BE2C (cell line): Measurements from ENCODE around the gene DPP8.
"Not testable (repeated sequence)": the region's sequence is repeated elsewhere in the genome, so short reads cannot be mapped to it uniquely, and the experiment has no call there.

ENCODE experiments used
- DNase-seq: peaks from one replicate; pipeline ENCODE4 v3.0.0-alpha.2; 2020
- H3K27me3 ChIP-seq: fragments of 250-450 bp; sonication (Bioruptor Pico); 2 replicates; pipeline ENCODE4 v1.5.1; 2020; ENCODE audit warnings: mild to moderate bottlenecking
- H3K36me3 ChIP-seq: fragments of 250-450 bp; sonication (Bioruptor Pico); 2 replicates; pipeline ENCODE4 v1.5.1; 2020; ENCODE audit warnings: mild to moderate bottlenecking
- H3K4me1 ChIP-seq: fragments of 250-450 bp; sonication (Bioruptor Pico); 2 replicates; pipeline ENCODE4 v1.5.1; 2020
- H3K4me3 ChIP-seq: 2 replicates; pipeline ENCODE4 v1.5.1; 2011; ENCODE audit warnings: low read depth, low read length
- H3K9me3 ChIP-seq: fragments of 250-450 bp; sonication (Bioruptor Pico); 2 replicates; pipeline ENCODE4 v1.5.1; 2020
- TF ChIP-seq, protein P1 (sequence below): IDR thresholded peaks from 2 replicates; pipeline ENCODE4 v1.5.1; 2012; ENCODE audit warnings: mild to moderate bottlenecking, low read depth, low read length

The DPP8 gene

DNA sequence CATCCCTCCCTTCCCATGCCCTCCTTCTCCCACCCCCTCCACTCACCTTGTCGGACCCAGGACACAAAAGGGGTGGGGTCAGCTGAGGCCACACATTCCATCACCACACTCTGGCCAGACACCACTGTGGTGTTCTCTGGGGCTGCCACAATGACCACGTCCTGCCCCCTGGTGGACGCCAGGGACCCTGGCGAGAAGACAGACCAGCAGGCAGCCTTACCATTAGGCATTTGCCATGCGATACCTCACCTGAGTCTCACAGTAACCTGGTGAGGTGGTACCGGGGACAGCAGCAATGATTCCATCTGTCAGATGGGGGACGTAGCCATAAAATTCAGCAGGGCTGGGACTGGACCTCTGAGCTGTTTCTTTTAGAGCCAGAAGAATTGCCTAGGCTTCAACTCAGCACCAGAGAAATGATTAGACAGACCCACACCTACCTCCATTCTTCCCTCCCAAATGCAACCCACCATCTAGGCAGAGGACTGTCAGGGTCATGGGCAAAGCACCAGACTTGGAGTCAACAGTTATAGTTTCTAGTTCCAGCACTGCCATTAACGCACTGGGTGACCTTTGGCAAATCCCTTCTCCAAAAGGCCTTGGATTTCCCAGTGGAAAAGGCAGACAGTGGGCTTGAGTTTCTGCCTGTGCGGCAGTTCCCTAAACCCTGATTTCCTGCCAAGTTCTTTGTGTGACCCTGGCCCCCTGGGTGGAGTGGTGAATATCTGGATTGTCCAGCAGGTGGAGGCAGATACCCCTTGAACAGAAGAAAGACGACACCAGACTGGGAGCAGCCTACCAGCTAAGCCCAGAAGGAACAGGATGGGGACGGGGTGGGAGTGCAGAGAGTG is 116.5 kb downstream of the DPP8 start:
- Histone ChIP-seq H3K4me3 (no peak overlapping the region), H3K9me3 (no peaks in the 10 kb centered on the region), H3K36me3 (no peaks in the 10 kb centered on the region), H3K4me1 (peaks cover 4% of the 10 kb centered on the region), H3K27me3 (peaks cover 11% of the 10 kb centered on the region)
- TF ChIP-seq, protein P1, sequence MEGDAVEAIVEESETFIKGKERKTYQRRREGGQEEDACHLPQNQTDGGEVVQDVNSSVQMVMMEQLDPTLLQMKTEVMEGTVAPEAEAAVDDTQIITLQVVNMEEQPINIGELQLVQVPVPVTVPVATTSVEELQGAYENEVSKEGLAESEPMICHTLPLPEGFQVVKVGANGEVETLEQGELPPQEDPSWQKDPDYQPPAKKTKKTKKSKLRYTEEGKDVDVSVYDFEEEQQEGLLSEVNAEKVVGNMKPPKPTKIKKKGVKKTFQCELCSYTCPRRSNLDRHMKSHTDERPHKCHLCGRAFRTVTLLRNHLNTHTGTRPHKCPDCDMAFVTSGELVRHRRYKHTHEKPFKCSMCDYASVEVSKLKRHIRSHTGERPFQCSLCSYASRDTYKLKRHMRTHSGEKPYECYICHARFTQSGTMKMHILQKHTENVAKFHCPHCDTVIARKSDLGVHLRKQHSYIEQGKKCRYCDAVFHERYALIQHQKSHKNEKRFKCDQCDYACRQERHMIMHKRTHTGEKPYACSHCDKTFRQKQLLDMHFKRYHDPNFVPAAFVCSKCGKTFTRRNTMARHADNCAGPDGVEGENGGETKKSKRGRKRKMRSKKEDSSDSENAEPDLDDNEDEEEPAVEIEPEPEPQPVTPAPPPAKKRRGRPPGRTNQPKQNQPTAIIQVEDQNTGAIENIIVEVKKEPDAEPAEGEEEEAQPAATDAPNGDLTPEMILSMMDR = peak; percentile 85
- DNase-seq = peak; percentile 86

DNA sequence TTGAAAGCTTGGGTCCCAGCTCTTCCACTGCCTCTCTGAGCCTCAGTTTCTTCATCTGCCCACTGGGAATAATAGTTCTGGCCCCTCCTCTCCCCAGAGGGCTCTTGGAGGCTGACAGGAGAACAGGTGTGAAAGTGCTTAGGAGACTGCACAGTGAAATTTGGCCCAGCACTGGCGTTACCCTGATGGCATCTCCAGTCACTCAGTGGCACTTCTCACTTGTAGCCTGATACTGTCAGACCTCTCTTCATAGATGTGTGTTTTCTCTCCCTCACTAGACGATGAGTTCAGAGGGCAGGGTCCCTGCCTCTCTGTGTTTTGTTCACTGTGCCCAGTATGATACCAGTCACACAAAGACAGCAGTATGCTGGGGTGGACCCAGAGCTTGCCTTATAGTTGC is 117.5 kb downstream of the DPP8 start:
- H3K4me1 ChIP-seq = peaks cover 4% of the 10 kb centered on the region
- H3K27me3 ChIP-seq = peaks cover 21% of the 10 kb centered on the region
- DNase-seq = no peak
- H3K9me3 ChIP-seq = no peaks in the 10 kb centered on the region
- TF ChIP-seq, protein P1 = no peak
- no peak overlapping the region for H3K4me3 ChIP-seq
- H3K36me3 ChIP-seq = no peaks in the 10 kb centered on the region

DNA sequence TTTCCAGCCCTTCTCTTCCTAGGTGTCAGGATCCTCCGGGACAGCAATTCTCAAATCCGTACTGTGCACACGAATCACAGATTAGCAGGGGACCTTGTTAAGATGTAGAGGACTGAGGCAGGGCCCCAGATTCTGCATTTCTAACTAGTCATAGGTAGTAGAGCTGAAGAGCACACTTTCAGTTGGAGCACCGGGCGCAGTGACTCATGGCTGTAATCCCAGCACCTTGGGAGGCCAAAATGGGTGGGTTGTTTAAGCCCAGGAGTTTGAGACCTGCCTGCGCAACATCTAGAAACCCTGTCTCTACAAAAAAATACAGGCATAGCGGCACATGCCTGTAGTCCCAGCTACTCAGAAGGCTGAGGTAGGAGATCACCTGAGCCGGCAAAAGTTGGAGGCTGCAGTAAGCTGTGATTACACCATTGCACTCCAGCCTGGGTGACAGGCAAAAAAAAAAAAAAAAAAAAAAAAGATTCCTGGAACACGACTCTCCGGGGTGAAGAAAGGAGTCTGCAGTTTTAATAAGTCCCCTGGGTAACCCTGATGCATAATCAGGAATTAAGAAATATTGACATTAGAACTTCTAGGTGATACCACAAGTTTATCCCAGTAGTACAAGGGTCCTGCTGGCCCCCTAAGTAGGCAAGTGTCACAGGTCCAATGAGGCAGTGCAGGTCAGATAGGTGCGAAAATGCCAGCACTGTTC is 118.3 kb downstream of the DPP8 start:
- Histone ChIP-seq H3K4me1 (peaks cover 4% of the 10 kb centered on the region), H3K27me3 (peaks cover 28% of the 10 kb centered on the region), H3K4me3 (no peak overlapping the region), H3K9me3 (no peaks in the 10 kb centered on the region), H3K36me3 (no peaks in the 10 kb centered on the region)
- DNase-seq = no peak
- TF ChIP-seq, protein P1 = no peak

DNA sequence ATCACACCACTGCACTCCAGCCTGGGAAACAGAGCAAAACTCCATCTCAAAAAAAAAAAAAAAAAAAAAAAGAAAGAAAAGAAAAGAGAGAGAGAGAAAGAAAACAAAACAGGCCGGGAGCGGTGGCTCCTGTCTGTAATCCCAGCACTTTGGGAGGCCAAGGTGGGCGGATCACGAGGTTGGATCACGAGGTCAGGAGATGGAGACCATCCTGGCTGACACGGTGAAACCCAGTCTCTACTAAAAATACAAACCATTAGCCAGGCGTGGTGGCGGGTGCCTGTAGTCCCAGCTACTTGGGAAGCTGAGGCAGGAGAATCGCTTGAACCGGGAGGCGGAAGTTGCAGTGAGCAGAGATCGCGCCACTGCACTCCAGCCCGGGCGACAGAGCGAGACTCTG is 119.0 kb downstream of the DPP8 start:
- H3K36me3 ChIP-seq = not testable (repeated sequence)
- H3K27me3 ChIP-seq = peaks cover 28% of the 10 kb centered on the region

DNA sequence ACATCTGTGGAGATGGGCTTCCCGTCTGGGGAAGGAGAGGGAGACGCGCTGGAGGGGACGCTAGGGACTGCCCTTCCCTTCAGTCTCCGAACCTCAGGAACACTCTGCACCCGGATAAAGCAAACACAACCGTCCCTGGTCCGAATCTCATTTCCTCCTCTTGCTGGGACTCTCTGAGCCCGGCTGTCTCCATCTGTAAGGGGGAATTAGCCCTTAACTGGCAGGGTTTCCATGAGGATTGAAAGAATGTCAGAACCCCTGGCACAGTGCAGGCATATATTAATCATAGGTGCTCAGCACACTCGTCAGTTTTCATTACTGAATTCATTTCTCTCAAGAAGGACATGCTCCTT is 120.5 kb downstream of the DPP8 start:
- Histone ChIP-seq H3K4me3 (no peak overlapping the region), H3K27me3 (peaks cover 28% of the 10 kb centered on the region), H3K36me3 (no peaks in the 10 kb centered on the region), H3K9me3 (no peaks in the 10 kb centered on the region), H3K4me1 (peaks cover 4% of the 10 kb centered on the region)
- DNase-seq = no peak
- TF ChIP-seq, protein P1 = no peak

More for the DNA sequence above, 119.0 kb downstream of the DPP8 start:
- not testable (repeated sequence) for H3K4me1 ChIP-seq, H3K9me3 ChIP-seq, H3K4me3 ChIP-seq, DNase-seq

DNA sequence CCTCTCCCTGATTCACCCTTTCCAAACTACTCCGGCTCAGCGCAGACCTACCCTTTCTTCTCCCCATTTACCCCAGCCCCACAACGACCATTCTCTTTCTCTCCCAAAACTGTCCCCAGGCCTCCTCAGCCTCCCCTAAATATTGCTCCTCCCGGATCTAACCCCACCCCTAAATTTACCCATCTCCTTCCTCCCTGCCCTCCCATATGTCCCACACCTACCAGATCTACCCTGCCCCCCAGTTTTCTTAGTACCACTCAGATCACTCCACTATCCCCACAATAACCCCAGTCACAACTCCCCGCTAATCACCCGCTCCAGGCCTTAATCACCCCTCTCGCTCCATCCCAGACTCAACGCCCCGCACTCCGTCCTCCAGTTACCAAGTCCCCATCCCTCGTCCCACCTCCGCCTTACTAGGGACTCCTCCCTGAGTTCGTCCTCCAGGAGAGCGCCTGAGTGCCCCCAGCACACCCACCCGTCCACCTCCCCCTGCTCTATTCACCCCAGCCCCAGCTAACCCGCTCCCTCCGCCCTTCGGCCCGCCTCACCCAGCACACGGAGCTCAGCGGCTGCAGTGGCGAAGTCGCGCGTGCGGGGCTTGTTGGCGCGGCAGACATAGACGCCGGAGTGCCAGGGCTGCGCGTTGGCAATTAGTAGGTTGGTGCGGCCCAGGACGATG is 121.1 kb downstream of the DPP8 start:
- H3K36me3 ChIP-seq = no peaks in the 10 kb centered on the region

More for the DNA sequence above, 121.1 kb downstream of the DPP8 start:
- peaks cover 28% of the 10 kb centered on the region for H3K27me3 ChIP-seq
- H3K4me3 ChIP-seq = no peak overlapping the region
- H3K4me1 ChIP-seq = peaks cover 4% of the 10 kb centered on the region
- no peak for DNase-seq
- no peaks in the 10 kb centered on the region for H3K9me3 ChIP-seq
- TF ChIP-seq, protein P1 = no peak
